WTC11 (cell line): Measurements from ENCODE around the gene COL21A1. TPM values are rescaled to one million over a fixed set of nuclear protein-coding genes. Genes with fewer than 3 reads are reported as not detected.

Source experiments
- ATAC-seq: fragments of 200-7000 bp; cut with Tn5 transposase; 2 replicates; pipeline ENCODE4 v1.10.0; 2021; ENCODE audit warnings: mild to moderate bottlenecking, moderate library complexity
- CTCF ChIA-PET: fragments of 300-600 bp; sonication (Branson Sonifier 250); formaldehyde crosslinking; loops from one replicate; lab custom pipeline; 2021; ENCODE audit warnings: antibody characterized with exemption; lab: Charles Lee
- POLR2A ChIA-PET: fragments of 350-600 bp; sonication (Branson Sonifier 250); formaldehyde crosslinking; loops from one replicate; lab custom pipeline; 2021; ENCODE audit warnings: antibody characterized with exemption; lab: Charles Lee
- DNase-seq: peaks from one replicate; pipeline ENCODE4 v3.0.0; 2021; ENCODE audit warnings: low spot score
- H3K27ac Mint-ChIP-seq: 2 replicates; pipeline ENCODE4 v1.8.0; 2021; ENCODE audit warnings: mixed read lengths
- H3K27me3 Mint-ChIP-seq: 2 replicates; pipeline ENCODE4 v1.8.0; 2021; ENCODE audit warnings: low read depth, mild to moderate bottlenecking, moderate library complexity, mixed read lengths
- H3K36me3 Mint-ChIP-seq: 2 replicates; pipeline ENCODE4 v1.8.0; 2021; ENCODE audit warnings: mixed read lengths
- H3K4me1 Mint-ChIP-seq: 2 replicates; pipeline ENCODE4 v1.8.0; 2022; ENCODE audit warnings: mixed read lengths
- H3K4me3 Mint-ChIP-seq: 2 replicates; pipeline ENCODE4 v1.8.0; 2021; ENCODE audit warnings: mild to moderate bottlenecking, moderate library complexity, mixed read lengths
- H3K9me3 Mint-ChIP-seq: 2 replicates; pipeline ENCODE4 v1.8.0; 2021; ENCODE audit warnings: mixed read lengths
- FOXJ3 ChIP-seq: sonication (generic); formaldehyde crosslinking; IDR thresholded peaks from 2 replicates; pipeline ENCODE4 v1.9.0; 2021; ENCODE audit warnings: missing genetic modification reagents, mild to moderate bottlenecking, borderline replicate concordance
- GRHL2 ChIP-seq: fragments of 250-450 bp; sonication (Bioruptor Pico); IDR thresholded peaks from 2 replicates; pipeline ENCODE4 v1.8.0; 2022; ENCODE audit warnings: mild to moderate bottlenecking, moderate library complexity; ENCODE audit not compliant: insufficient replicate concordance, severe bottlenecking
- JUN ChIP-seq: sonication (generic); formaldehyde crosslinking; IDR thresholded peaks from 2 replicates; pipeline ENCODE4 v1.8.0; 2023; ENCODE audit warnings: mild to moderate bottlenecking, missing genetic modification reagents
- KAT7 ChIP-seq: sonication (generic); formaldehyde crosslinking; IDR thresholded peaks from 2 replicates; pipeline ENCODE4 v1.8.1; 2023; ENCODE audit warnings: missing genetic modification reagents, mild to moderate bottlenecking, borderline replicate concordance
- MXD4 ChIP-seq: fragments of 250-450 bp; sonication (Bioruptor Pico); IDR thresholded peaks from 2 replicates; pipeline ENCODE4 v1.8.0; 2021; ENCODE audit warnings: mild to moderate bottlenecking, moderate library complexity, borderline replicate concordance
- NFATC4 ChIP-seq: fragments of 250-450 bp; sonication (Bioruptor Pico); IDR thresholded peaks from 2 replicates; pipeline ENCODE4 v1.9.0; 2021; ENCODE audit warnings: mild to moderate bottlenecking
- SMAD4 ChIP-seq: sonication (generic); formaldehyde crosslinking; IDR thresholded peaks from 2 replicates; pipeline ENCODE4 v1.8.0; 2022; ENCODE audit warnings: mild to moderate bottlenecking, missing genetic modification reagents
- SP1 ChIP-seq: sonication (generic); formaldehyde crosslinking; conservative IDR thresholded peaks from 2 replicates; pipeline ENCODE4 v1.8.1; 2022; ENCODE audit warnings: missing genetic modification reagents
- ZNF263 ChIP-seq: sonication (generic); formaldehyde crosslinking; IDR thresholded peaks from 2 replicates; pipeline ENCODE4 v1.8.1; 2022; ENCODE audit warnings: low read depth, mild to moderate bottlenecking, moderate library complexity, missing genetic modification reagents
- total RNA-seq: library from RNA; stranded (reverse); gene quantifications from 3 replicates; pipeline ENCODE4 v1.2.3, GENCODE V29; 2021
- TF ChIP-seq, protein P1 (sequence below): sonication (generic); formaldehyde crosslinking; IDR thresholded peaks from 2 replicates; pipeline ENCODE4 v1.8.1; 2022; ENCODE audit warnings: mild to moderate bottlenecking, moderate library complexity, missing genetic modification reagents
- TF ChIP-seq, protein P2 (sequence below): sonication (generic); formaldehyde crosslinking; IDR thresholded peaks from 2 replicates; pipeline ENCODE4 v1.8.1; 2023; ENCODE audit warnings: mild to moderate bottlenecking, missing genetic modification reagents
- TF ChIP-seq, protein P3 (sequence below): fragments of 250-450 bp; sonication (Bioruptor Pico); IDR thresholded peaks from 2 replicates; pipeline ENCODE4 v1.9.0; 2021; ENCODE audit warnings: mild to moderate bottlenecking
- TF ChIP-seq, protein P4 (sequence below): sonication (generic); formaldehyde crosslinking; IDR thresholded peaks from 2 replicates; pipeline ENCODE4 v1.8.1; 2023; ENCODE audit warnings: mild to moderate bottlenecking, missing genetic modification reagents, moderate library complexity
- TF ChIP-seq, protein P5 (sequence below): sonication (generic); formaldehyde crosslinking; IDR thresholded peaks from 2 replicates; pipeline ENCODE4 v1.8.1; 2022; ENCODE audit warnings: mild to moderate bottlenecking, missing genetic modification reagents, moderate library complexity, borderline replicate concordance
- TF ChIP-seq, protein P6 (sequence below): sonication (generic); formaldehyde crosslinking; conservative IDR thresholded peaks from 2 replicates; pipeline ENCODE4 v1.8.1; 2022; ENCODE audit warnings: mild to moderate bottlenecking, missing genetic modification reagents
- TF ChIP-seq, protein P7 (sequence below): fragments of 200-600 bp; IDR thresholded peaks from 2 replicates; pipeline ENCODE4 v1.8.0; 2022; ENCODE audit warnings: antibody characterized with exemption
- TF ChIP-seq, protein P8 (sequence below): fragments of 250-450 bp; sonication (Bioruptor Pico); IDR thresholded peaks from 2 replicates; pipeline ENCODE4 v2.1.2; 2022; ENCODE audit warnings: mild to moderate bottlenecking, moderate library complexity
- TF ChIP-seq, protein P9 (sequence below): fragments of 250-450 bp; sonication (Bioruptor Pico); IDR thresholded peaks from 2 replicates; pipeline ENCODE4 v1.9.0; 2021; ENCODE audit warnings: mild to moderate bottlenecking
- TF ChIP-seq, protein P10 (sequence below): sonication (generic); formaldehyde crosslinking; IDR thresholded peaks from 2 replicates; pipeline ENCODE4 v1.8.1; 2022; ENCODE audit warnings: low read depth, missing genetic modification reagents, borderline replicate concordance
- TF ChIP-seq, protein P11 (sequence below): sonication (generic); formaldehyde crosslinking; IDR thresholded peaks from 2 replicates; pipeline ENCODE4 v1.8.0; 2022; ENCODE audit warnings: mild to moderate bottlenecking, missing genetic modification reagents

Gene COL21A1
- total RNA-seq, 1 experiment from 2014 or later: 4.4 TPM

DNA sequence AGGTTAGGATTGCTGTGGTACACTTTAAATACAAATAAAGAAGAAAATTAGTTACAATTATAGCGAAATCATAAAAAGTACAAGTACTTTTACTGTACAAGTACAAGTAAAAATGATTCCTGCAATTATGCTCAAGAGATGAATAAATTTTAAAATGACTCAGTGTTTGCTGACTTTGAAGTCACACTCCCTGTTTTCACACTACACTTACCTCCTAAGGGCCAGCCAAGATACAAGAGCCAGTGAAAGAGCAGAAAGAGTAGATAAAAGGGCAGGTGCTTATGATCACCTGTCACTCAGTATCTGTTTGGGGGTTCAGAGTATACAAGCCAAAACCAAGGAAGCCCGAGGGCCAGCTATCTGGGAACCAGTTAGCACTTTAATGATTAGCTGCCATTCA is 41.0 kb upstream of the COL21A1 start:
- Mint-ChIP-seq H3K27me3 (no peaks in the 10 kb centered on the region), H3K27ac (no peak overlapping the region), H3K36me3 (no peaks in the 10 kb centered on the region), H3K4me3 (no peak overlapping the region), H3K9me3 (no peaks in the 10 kb centered on the region), H3K4me1 (peaks cover 7% of the 10 kb centered on the region)
- no peak for ATAC-seq
- ChIA-PET CTCF (no interaction called here), POLR2A (no interaction called here)
- TF ChIP-seq GRHL2 (CRISPR knock-in tag) (no peak), KAT7 (CRISPR knock-in tag) (no peak), MXD4 (CRISPR knock-in tag) (no peak), ZNF263 (no peak), JUN (no peak), SMAD4 (no peak), SP1 (CRISPR knock-in tag) (no peak)
- TF ChIP-seq, protein P1, sequence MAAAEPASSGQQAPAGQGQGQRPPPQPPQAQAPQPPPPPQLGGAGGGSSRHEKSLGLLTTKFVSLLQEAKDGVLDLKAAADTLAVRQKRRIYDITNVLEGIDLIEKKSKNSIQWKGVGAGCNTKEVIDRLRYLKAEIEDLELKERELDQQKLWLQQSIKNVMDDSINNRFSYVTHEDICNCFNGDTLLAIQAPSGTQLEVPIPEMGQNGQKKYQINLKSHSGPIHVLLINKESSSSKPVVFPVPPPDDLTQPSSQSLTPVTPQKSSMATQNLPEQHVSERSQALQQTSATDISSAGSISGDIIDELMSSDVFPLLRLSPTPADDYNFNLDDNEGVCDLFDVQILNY (CRISPR knock-in tag): no peak
- TF ChIP-seq, protein P2, sequence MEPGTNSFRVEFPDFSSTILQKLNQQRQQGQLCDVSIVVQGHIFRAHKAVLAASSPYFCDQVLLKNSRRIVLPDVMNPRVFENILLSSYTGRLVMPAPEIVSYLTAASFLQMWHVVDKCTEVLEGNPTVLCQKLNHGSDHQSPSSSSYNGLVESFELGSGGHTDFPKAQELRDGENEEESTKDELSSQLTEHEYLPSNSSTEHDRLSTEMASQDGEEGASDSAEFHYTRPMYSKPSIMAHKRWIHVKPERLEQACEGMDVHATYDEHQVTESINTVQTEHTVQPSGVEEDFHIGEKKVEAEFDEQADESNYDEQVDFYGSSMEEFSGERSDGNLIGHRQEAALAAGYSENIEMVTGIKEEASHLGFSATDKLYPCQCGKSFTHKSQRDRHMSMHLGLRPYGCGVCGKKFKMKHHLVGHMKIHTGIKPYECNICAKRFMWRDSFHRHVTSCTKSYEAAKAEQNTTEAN (CRISPR knock-in tag): no peak
- TF ChIP-seq, protein P3, sequence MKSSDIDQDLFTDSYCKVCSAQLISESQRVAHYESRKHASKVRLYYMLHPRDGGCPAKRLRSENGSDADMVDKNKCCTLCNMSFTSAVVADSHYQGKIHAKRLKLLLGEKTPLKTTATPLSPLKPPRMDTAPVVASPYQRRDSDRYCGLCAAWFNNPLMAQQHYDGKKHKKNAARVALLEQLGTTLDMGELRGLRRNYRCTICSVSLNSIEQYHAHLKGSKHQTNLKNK: no peak
- TF ChIP-seq, protein P4, sequence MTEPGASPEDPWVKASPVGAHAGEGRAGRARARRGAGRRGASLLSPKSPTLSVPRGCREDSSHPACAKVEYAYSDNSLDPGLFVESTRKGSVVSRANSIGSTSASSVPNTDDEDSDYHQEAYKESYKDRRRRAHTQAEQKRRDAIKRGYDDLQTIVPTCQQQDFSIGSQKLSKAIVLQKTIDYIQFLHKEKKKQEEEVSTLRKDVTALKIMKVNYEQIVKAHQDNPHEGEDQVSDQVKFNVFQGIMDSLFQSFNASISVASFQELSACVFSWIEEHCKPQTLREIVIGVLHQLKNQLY (CRISPR knock-in tag): no peak
- TF ChIP-seq, protein P5, sequence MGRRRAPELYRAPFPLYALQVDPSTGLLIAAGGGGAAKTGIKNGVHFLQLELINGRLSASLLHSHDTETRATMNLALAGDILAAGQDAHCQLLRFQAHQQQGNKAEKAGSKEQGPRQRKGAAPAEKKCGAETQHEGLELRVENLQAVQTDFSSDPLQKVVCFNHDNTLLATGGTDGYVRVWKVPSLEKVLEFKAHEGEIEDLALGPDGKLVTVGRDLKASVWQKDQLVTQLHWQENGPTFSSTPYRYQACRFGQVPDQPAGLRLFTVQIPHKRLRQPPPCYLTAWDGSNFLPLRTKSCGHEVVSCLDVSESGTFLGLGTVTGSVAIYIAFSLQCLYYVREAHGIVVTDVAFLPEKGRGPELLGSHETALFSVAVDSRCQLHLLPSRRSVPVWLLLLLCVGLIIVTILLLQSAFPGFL (CRISPR knock-in tag): no peak
- no peak for DNase-seq

DNA sequence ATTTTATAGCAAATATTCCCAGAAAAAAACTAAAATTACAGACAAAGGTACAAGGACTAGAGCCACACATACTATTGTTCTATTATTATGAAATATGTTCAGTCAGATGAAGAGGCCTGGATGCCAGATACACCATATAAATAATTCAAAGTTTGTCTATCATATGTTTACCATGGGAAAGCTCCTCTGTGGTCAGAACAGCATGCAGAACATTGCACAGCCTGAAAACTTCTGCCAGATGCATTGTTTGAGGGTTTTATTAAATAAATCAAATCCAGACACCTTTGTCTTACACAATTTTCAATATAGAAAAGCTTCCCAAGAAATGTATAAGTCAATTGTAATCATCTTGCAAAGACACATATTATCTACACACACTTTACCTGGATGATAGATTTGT is 35.0 kb upstream of the COL21A1 start:
- CTCF ChIA-PET: no interaction called here
- POLR2A ChIA-PET: no interaction called here
- TF ChIP-seq, protein P6, sequence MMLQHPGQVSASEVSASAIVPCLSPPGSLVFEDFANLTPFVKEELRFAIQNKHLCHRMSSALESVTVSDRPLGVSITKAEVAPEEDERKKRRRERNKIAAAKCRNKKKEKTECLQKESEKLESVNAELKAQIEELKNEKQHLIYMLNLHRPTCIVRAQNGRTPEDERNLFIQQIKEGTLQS: no peak
- TF ChIP-seq NFATC4 (CRISPR knock-in tag): no peak
- TF ChIP-seq, protein P7, sequence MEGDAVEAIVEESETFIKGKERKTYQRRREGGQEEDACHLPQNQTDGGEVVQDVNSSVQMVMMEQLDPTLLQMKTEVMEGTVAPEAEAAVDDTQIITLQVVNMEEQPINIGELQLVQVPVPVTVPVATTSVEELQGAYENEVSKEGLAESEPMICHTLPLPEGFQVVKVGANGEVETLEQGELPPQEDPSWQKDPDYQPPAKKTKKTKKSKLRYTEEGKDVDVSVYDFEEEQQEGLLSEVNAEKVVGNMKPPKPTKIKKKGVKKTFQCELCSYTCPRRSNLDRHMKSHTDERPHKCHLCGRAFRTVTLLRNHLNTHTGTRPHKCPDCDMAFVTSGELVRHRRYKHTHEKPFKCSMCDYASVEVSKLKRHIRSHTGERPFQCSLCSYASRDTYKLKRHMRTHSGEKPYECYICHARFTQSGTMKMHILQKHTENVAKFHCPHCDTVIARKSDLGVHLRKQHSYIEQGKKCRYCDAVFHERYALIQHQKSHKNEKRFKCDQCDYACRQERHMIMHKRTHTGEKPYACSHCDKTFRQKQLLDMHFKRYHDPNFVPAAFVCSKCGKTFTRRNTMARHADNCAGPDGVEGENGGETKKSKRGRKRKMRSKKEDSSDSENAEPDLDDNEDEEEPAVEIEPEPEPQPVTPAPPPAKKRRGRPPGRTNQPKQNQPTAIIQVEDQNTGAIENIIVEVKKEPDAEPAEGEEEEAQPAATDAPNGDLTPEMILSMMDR: no peak
- TF ChIP-seq, protein P8, sequence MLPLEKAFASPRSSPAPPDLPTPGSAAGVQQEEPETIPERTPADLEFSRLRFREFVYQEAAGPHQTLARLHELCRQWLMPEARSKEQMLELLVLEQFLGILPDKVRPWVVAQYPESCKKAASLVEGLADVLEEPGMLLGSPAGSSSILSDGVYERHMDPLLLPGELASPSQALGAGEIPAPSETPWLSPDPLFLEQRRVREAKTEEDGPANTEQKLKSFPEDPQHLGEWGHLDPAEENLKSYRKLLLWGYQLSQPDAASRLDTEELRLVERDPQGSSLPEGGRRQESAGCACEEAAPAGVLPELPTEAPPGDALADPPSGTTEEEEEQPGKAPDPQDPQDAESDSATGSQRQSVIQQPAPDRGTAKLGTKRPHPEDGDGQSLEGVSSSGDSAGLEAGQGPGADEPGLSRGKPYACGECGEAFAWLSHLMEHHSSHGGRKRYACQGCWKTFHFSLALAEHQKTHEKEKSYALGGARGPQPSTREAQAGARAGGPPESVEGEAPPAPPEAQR (CRISPR knock-in tag): no peak
- TF ChIP-seq SMAD4: no peak
- TF ChIP-seq, protein P9, sequence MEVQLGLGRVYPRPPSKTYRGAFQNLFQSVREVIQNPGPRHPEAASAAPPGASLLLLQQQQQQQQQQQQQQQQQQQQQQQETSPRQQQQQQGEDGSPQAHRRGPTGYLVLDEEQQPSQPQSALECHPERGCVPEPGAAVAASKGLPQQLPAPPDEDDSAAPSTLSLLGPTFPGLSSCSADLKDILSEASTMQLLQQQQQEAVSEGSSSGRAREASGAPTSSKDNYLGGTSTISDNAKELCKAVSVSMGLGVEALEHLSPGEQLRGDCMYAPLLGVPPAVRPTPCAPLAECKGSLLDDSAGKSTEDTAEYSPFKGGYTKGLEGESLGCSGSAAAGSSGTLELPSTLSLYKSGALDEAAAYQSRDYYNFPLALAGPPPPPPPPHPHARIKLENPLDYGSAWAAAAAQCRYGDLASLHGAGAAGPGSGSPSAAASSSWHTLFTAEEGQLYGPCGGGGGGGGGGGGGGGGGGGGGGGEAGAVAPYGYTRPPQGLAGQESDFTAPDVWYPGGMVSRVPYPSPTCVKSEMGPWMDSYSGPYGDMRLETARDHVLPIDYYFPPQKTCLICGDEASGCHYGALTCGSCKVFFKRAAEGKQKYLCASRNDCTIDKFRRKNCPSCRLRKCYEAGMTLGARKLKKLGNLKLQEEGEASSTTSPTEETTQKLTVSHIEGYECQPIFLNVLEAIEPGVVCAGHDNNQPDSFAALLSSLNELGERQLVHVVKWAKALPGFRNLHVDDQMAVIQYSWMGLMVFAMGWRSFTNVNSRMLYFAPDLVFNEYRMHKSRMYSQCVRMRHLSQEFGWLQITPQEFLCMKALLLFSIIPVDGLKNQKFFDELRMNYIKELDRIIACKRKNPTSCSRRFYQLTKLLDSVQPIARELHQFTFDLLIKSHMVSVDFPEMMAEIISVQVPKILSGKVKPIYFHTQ (CRISPR knock-in tag): no peak
- TF ChIP-seq FOXJ3 (CRISPR knock-in tag): no peak
- TF ChIP-seq, protein P10, sequence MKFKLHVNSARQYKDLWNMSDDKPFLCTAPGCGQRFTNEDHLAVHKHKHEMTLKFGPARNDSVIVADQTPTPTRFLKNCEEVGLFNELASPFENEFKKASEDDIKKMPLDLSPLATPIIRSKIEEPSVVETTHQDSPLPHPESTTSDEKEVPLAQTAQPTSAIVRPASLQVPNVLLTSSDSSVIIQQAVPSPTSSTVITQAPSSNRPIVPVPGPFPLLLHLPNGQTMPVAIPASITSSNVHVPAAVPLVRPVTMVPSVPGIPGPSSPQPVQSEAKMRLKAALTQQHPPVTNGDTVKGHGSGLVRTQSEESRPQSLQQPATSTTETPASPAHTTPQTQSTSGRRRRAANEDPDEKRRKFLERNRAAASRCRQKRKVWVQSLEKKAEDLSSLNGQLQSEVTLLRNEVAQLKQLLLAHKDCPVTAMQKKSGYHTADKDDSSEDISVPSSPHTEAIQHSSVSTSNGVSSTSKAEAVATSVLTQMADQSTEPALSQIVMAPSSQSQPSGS (CRISPR knock-in tag): no peak
- TF ChIP-seq, protein P11, sequence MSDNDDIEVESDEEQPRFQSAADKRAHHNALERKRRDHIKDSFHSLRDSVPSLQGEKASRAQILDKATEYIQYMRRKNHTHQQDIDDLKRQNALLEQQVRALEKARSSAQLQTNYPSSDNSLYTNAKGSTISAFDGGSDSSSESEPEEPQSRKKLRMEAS (CRISPR knock-in tag): no peak

More for the DNA sequence above, 35.0 kb upstream of the COL21A1 start:
- H3K4me3 Mint-ChIP-seq: no peak overlapping the region
- H3K36me3 Mint-ChIP-seq: no peaks in the 10 kb centered on the region
- no peak for DNase-seq
- no peaks in the 10 kb centered on the region for H3K27me3 Mint-ChIP-seq
- no peak overlapping the region for H3K27ac Mint-ChIP-seq
- no peak for ATAC-seq
- peaks cover 6% of the 10 kb centered on the region; the same call in 1 of the 2 replicates for H3K9me3 Mint-ChIP-seq
- peaks cover 20% of the 10 kb centered on the region for H3K4me1 Mint-ChIP-seq
